Neural progenitor cell (in vitro differentiated cells): Measurements from ENCODE around the gene RUVBL1. TPM values are rescaled to one million over a fixed set of nuclear protein-coding genes. Genes with fewer than 3 reads are reported as not detected.

ENCODE experiments used
- DNase-seq: peaks from one replicate; pipeline ENCODE4 v3.0.0-alpha.2; 2016; ENCODE audit warnings: low spot score
- H2AFZ ChIP-seq: fragments of 200-600 bp; sonication (generic); replicated peaks from 2 replicates; pipeline ENCODE4 v1.6.1; 2016; ENCODE audit warnings: antibody characterized with exemption
- H3F3A ChIP-seq: fragments of 200-600 bp; sonication (generic); 2 replicates; pipeline ENCODE4 v1.6.1; 2016; ENCODE audit warnings: antibody characterized with exemption, low read depth
- H3K27ac ChIP-seq: fragments of 200-600 bp; sonication (generic); 2 replicates; pipeline ENCODE4 v1.5.1; 2016; ENCODE audit warnings: mild to moderate bottlenecking
- H3K27me3 ChIP-seq: fragments of 200-600 bp; sonication (generic); 2 replicates; pipeline ENCODE4 v1.6.1; 2016; ENCODE audit warnings: mild to moderate bottlenecking, moderate library complexity
- H3K36me3 ChIP-seq: fragments of 200-600 bp; sonication (generic); 2 replicates; pipeline ENCODE4 v1.5.1; 2016
- H3K4me1 ChIP-seq: fragments of 200-600 bp; sonication (generic); 2 replicates; pipeline ENCODE4 v1.6.1; 2016; ENCODE audit warnings: mixed run types
- H3K4me2 ChIP-seq: fragments of 200-600 bp; sonication (generic); 2 replicates; pipeline ENCODE4 v1.6.1; 2016
- H3K4me3 ChIP-seq: fragments of 200-600 bp; sonication (generic); 2 replicates; pipeline ENCODE4 v1.5.1; 2016
- H3K79me2 ChIP-seq: fragments of 200-600 bp; sonication (generic); 2 replicates; pipeline ENCODE4 v1.6.1; 2016; ENCODE audit warnings: low read depth
- H3K9ac ChIP-seq: fragments of 200-600 bp; sonication (generic); 2 replicates; pipeline ENCODE4 v1.6.1; 2016
- H3K9me3 ChIP-seq: fragments of 200-600 bp; sonication (generic); 2 replicates; pipeline ENCODE4 v1.5.1; 2016; ENCODE audit warnings: low read depth
- H4K20me1 ChIP-seq: fragments of 200-600 bp; sonication (generic); 2 replicates; pipeline ENCODE4 v1.6.1; 2016; ENCODE audit warnings: low read depth
- H3K27ac Mint-ChIP-seq: 3 replicates; pipeline ENCODE4 v1.8.0; 2021; ENCODE audit warnings: mixed read lengths
- H3K27me3 Mint-ChIP-seq: 2 replicates; pipeline ENCODE4 v1.8.0; 2022; ENCODE audit warnings: low read depth, mild to moderate bottlenecking, inconsistent platforms, moderate library complexity, mixed read lengths; ENCODE audit not compliant: insufficient read depth
- H3K36me3 Mint-ChIP-seq: 3 replicates; pipeline ENCODE4 v1.8.0; 2021; ENCODE audit warnings: mixed read lengths
- H3K4me1 Mint-ChIP-seq: 3 replicates; pipeline ENCODE4 v1.8.0; 2021; ENCODE audit warnings: mixed read lengths
- H3K4me3 Mint-ChIP-seq: 3 replicates; pipeline ENCODE4 v1.8.0; 2021; ENCODE audit warnings: mild to moderate bottlenecking, moderate library complexity, mixed read lengths
- H3K9me3 Mint-ChIP-seq: 3 replicates; pipeline ENCODE4 v1.8.0; 2020; ENCODE audit warnings: mixed read lengths
- CTCF ChIP-seq: fragments of 200-600 bp; sonication (generic); IDR thresholded peaks from 2 replicates; pipeline ENCODE4 v1.5.1; 2017; ENCODE audit warnings: antibody characterized with exemption, mild to moderate bottlenecking
- EZH2 ChIP-seq: fragments of 200-600 bp; sonication (generic); IDR thresholded peaks from 2 replicates; pipeline ENCODE4 v1.6.1; 2017; ENCODE audit warnings: antibody characterized with exemption, mild to moderate bottlenecking, moderate library complexity
- EZH2phosphoT487 ChIP-seq: fragments of 200-600 bp; sonication (generic); IDR thresholded peaks from 2 replicates; pipeline ENCODE4 v1.6.1; 2017; ENCODE audit warnings: antibody characterized with exemption
- total RNA-seq: library from RNA; depleted of rRNA; stranded (reverse); fragments of >200 nt; gene quantifications from 2 replicates; pipeline ENCODE4 v1.2.3, GENCODE V29; 2015; ENCODE audit warnings: low replicate concordance

RUVBL1 gene
- total RNA-seq, 1 donor from 2014 or later: 110 TPM

- Histone ChIP-seq H3K9me3 (no peaks in the 10 kb centered on the region), H3K36me3 (no peaks in the 10 kb centered on the region), H3K4me1 (peaks cover 20% of the 10 kb centered on the region), H3K9ac (no peak overlapping the region), H3K4me3 (no peak overlapping the region), H3K27me3 (peaks cover 25% of the 10 kb centered on the region), H3K79me2 (no peaks in the 10 kb centered on the region), H4K20me1 (peaks cover 35% of the 10 kb centered on the region), H3K27ac (no peak overlapping the region), H3F3A (peaks cover 11% of the 10 kb centered on the region), H3K4me2 (no peak overlapping the region), H2AFZ (no peak overlapping the region)
- TF ChIP-seq EZH2phosphoT487 (no peak), CTCF (no peak), EZH2 (no peak)
- no peak overlapping the region for H3K27ac Mint-ChIP-seq
- H3K36me3 Mint-ChIP-seq: peaks cover 14% of the 10 kb centered on the region
- peaks cover 8% of the 10 kb centered on the region for H3K27me3 Mint-ChIP-seq
- no peak overlapping the region for H3K4me3 Mint-ChIP-seq
- no peak for DNase-seq
- H3K9me3 Mint-ChIP-seq: no peaks in the 10 kb centered on the region
- H3K4me1 Mint-ChIP-seq: peaks cover 6% of the 10 kb centered on the region
Measured at GRCh38 chr3:128078875-128079274, 44.7 kb downstream of the RUVBL1 start.

- no peak for DNase-seq
- H3K4me3 Mint-ChIP-seq: no peak overlapping the region
- H4K20me1 ChIP-seq: peaks cover 41% of the 10 kb centered on the region
- TF ChIP-seq EZH2 (no peak), EZH2phosphoT487 (no peak), CTCF (no peak)
- peaks cover 8% of the 10 kb centered on the region for H3K27me3 Mint-ChIP-seq
- peaks cover 20% of the 10 kb centered on the region for H3K4me1 ChIP-seq
- peaks cover 6% of the 10 kb centered on the region for H3K4me1 Mint-ChIP-seq
- no peak overlapping the region for H3K27ac ChIP-seq
- no peaks in the 10 kb centered on the region for H3K79me2 ChIP-seq
- peaks cover 14% of the 10 kb centered on the region for H3K36me3 Mint-ChIP-seq
- peaks cover 25% of the 10 kb centered on the region for H3K27me3 ChIP-seq
- H2AFZ ChIP-seq: no peak overlapping the region
- no peaks in the 10 kb centered on the region for H3K9me3 ChIP-seq
- no peak overlapping the region for H3K27ac Mint-ChIP-seq
- peaks cover 11% of the 10 kb centered on the region for H3F3A ChIP-seq
- H3K4me3 ChIP-seq: no peak overlapping the region
- H3K4me2 ChIP-seq: no peak overlapping the region
- no peaks in the 10 kb centered on the region for H3K36me3 ChIP-seq
- H3K9me3 Mint-ChIP-seq: no peaks in the 10 kb centered on the region
- no peak overlapping the region for H3K9ac ChIP-seq
Measured at GRCh38 chr3:128078322-128078721, 45.3 kb downstream of the RUVBL1 start.

GRCh38 chr3:128077665-128078064 is 45.9 kb downstream of the RUVBL1 start:
- Mint-ChIP-seq H3K4me3 (no peak overlapping the region), H3K27ac (no peak overlapping the region), H3K36me3 (peaks cover 9% of the 10 kb centered on the region), H3K4me1 (peaks cover 6% of the 10 kb centered on the region), H3K9me3 (no peaks in the 10 kb centered on the region), H3K27me3 (peaks cover 8% of the 10 kb centered on the region)
- Histone ChIP-seq H3K4me2 (peak overlapping the region; percentile 71), H3K79me2 (no peaks in the 10 kb centered on the region), H3K4me3 (peak overlapping the region; percentile 36), H3K9me3 (no peaks in the 10 kb centered on the region), H3K27me3 (peaks cover 25% of the 10 kb centered on the region), H4K20me1 (peaks cover 45% of the 10 kb centered on the region), H3K36me3 (no peaks in the 10 kb centered on the region), H3K4me1 (peaks cover 20% of the 10 kb centered on the region), H3F3A (peaks cover 11% of the 10 kb centered on the region), H3K9ac (no peak overlapping the region), H3K27ac (no peak overlapping the region), H2AFZ (no peak overlapping the region)
- TF ChIP-seq EZH2 (no peak), CTCF (no peak), EZH2phosphoT487 (no peak)
- DNase-seq: no peak
